Measurements from ENCODE around the gene ERCC1.

- TF ChIP-seq CTCF (IDR thresholded peaks at IDR 0.05) (no peak), POLR2A (IDR thresholded peaks at IDR 0.05) (no peak), POLR2AphosphoS5 (IDR thresholded peaks at IDR 0.05) (no peak), EP300 (IDR thresholded peaks at IDR 0.05) (no peak)
Observed at GRCh38 chr19:45423033-45423588, 606 bp downstream of the ERCC1 start.

Data from stomach (tissue), 4 donors.